LHCN-M2 (cell line): ENCODE measurements around the gene HNRNPA1L2. TPM values are rescaled to one million over a fixed set of nuclear protein-coding genes. Genes with fewer than 3 reads are reported as not detected.
"Not testable (repeated sequence)": the region's sequence is repeated elsewhere in the genome, so short reads cannot be mapped to it uniquely, and the experiment has no call there.

Source experiments
- DNase-seq: peaks from one replicate; pipeline ENCODE4 v3.0.0-alpha.2; 2012; ENCODE audit warnings: low read depth
- polyA plus RNA-seq: library from polyadenylated mRNA; unstranded; fragments of >200 nt; gene quantifications from one replicate; pipeline ENCODE4 v1.2.1, GENCODE V29; 2012; ENCODE audit warnings: missing spikeins
- total RNA-seq: library from RNA; depleted of rRNA; stranded (reverse); fragments of >200 nt; gene quantifications from 2 replicates; pipeline ENCODE4 v1.2.3, GENCODE V29; 2014; rRNA removed

Gene HNRNPA1L2
- 3.1 and 3.3 TPM in 2 replicates for total RNA-seq
- 8.4 TPM for polyA plus RNA-seq

DNA sequence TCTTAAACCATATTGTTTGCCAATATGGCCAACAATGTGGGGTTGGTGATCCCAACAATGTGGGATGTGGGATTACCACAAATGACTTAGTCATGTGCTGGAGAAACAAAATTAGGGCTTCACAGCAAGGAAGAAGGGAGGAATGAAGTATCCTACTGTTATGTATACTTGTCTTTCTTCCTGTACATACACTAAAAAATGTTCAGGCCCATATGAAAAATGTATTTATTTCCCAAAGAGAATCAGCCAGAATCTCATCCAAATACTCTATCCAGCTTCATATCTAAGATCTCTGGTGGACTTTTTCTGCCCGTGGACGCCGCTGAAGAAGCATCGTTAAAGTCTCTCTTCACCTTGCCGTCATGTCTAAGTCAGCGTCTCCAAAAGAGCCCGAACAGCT, at the start of gene HNRNPA1L2:
TSS of gene HNRNPA1L2 (plus strand) at position 301 of the 400 bp plus-strand sequence. CDS start at position 363, 62 bp downstream.
- no peak for DNase-seq

DNA sequence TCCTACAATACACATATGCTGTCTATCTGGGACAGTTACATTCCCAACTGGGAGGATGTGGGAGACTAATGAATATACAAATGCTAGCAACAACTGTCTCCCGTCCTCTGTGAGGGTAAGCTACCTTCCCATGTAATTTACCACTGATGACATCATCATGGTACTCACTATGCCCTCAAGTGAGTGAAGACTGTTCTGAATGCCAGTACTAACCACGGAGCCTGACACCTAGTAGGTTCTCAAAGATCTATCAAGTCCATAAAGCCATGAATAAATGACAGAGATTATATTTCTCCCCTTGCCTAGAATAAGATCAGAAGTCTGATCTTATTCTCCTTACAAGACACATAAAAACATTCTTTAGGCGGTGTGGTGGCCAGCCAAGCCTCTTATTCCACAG, 49.1 kb upstream of the HNRNPA1L2 start:
- DNase-seq: not testable (repeated sequence)

DNA sequence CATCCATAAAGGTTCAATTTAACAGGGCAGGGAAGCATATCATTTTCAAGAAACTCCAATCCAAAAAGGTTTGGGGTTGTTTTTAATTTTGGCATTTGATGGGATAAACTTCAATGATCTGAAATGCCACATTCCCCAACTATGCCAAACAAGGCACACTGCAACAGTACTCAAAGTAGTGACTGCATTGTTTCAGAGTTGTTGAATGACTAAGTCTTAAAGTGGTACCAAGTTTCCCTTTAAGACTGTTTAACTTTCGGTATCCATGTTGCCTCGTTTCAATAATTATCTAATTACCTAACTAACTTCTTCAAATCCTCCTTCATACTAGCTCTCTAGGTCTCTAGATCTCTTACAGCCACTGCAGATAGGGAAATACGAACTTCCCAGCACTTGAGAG, 48.4 kb upstream of the HNRNPA1L2 start:
- DNase-seq: not testable (repeated sequence)

DNA sequence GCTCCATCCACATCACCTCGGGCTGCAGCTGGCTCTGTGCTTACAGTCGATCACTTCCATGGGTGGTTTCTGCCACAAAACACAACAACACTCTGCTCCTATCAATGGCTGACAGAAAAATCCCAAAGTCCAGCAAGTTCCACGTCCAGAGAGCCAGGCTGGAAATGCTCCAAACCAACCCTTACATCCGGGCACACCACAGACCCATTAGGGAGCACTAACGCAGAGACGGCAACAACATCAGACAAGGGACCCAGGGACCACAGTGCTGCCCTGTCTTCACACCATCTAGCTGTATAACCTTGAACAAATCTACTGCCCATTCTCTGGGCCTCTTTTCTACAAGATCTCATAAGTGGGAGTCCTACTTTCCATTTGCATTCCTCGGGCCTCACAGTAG, 47.9 kb upstream of the HNRNPA1L2 start:
- not testable (repeated sequence) for DNase-seq

DNA sequence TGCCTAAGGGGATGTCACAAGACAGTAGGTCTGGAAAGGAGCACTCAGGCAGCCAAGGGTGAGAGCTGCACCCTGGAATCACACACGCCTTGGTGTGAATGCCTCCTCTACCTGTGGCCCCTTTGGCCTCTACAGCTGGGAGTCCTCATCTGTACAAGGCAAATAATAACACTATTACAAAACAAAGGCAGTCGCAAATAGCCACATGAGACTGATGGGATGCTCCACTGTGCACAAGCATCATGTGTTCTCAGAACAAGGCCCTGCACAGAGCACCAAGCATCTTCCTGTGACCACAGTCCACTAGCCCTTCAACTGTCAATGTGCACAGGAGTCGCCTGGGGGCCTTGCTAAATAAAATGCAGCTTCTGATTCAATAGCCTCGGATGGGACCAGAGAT, 44.6 kb upstream of the HNRNPA1L2 start:
- DNase-seq: no peak

DNA sequence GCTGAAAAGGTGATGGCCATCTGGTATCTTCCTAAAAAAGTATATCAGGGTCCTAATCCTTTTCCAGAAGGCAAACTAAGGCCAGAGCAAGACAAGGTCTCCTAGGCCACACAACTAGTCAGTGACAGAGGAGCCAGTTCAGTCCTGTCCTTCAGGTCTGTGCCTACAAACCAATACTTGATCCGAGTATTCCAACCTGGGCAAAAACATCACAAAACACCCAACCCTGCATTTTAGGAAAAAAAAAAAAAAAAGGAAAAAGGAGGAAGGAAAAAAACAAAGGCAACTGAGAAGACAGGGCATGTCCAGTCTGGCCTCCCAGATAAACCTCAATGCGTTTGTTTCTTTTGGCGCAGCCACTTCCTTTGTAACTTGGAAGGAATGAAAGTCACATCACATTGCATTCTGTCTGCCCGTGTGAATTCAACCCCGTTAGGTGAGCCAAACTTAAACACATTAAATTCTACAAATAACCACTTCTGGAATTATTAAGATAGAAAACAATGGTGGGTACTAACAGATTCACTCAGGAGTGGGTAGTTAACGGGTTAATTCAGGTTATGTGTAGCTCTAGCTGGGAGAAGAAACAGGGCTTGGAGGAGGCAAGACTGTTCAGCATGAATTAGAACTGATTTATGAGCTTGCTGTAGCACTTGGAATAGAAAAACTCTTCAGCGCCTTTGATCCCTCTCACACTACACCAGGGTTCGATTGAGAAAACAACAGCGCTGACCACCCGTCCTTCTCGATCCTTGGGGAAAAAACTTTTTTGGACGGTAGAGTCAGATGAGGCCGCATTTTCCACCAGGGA, 43.0 kb upstream of the HNRNPA1L2 start:
- peak; percentile 71 for DNase-seq

DNA sequence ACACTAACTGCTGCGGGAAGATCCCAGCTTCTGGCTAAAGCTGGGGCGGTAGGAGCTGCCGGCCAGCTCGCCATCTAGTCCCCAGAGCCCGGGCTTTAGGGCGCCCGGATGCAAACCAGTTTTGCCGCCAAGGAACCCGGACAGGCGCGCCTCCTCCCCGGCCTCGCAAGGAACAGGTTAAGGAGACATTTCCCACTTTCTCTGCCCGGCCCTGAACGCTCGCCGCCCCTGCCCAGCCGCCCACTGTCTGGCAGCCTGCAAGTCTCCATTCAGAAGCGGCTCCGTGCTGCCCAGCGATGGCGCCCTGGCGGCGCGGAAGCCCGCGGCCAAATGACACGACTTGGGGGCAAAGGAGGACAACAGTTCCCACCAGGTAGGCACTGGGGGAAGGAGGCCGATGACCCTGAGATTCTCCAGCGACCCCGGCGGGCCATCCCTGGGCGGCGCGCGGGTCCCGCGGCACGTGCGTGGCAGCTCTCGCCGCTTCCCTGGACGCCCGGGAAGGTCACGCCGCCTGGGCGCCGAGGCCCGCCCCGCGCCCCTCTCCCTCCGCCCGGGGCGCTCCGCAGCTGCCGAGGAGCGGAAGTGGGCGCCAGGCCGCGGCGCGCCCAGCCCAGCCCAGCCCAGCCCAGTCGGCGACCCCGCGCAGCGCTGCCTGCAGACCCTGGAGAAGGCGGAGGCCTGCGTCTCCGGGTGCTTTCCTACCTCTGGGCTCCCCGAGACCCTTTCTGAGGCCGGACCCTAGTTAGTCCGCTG, 42.2 kb upstream of the HNRNPA1L2 start:
- DNase-seq: peak; percentile 25

DNA sequence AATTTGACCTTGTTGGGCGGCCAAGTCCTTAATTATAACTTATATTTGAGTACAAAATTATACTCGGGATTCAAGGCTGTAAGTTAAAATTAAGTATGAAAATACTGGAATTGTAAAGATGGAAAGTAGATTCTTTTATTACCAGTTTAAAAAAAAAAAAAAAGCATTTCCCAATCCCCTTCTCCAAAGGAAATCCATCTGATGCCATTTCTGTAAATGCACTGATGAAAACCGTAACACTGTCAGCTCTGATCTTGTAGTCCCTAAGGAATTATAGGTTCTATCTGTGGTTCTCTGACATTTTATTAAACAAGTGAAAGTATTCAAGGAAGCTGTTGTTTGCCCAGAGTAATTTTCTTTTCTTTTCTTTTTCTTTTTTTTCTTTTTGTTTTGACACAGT, 41.6 kb upstream of the HNRNPA1L2 start:
- no peak for DNase-seq

DNA sequence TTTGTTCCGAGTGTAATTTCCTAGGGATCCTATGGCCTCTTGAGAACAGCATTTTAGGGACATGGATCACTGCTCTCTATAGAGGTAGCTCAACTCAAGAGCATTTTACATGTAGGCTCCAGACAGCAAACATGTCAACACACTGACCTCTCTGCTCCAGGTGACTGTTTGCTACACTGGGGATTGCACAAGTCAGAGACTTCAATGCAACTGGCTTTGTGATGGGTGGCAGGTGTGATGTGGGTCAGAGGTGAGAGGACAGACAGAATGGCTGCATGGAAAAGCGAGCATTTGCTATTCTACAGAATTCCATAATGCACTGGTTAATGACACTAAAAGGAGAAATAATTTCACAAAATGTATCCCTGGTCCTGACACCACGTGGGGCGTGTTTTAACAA, 38.9 kb upstream of the HNRNPA1L2 start:
- DNase-seq: not testable (repeated sequence)

DNA sequence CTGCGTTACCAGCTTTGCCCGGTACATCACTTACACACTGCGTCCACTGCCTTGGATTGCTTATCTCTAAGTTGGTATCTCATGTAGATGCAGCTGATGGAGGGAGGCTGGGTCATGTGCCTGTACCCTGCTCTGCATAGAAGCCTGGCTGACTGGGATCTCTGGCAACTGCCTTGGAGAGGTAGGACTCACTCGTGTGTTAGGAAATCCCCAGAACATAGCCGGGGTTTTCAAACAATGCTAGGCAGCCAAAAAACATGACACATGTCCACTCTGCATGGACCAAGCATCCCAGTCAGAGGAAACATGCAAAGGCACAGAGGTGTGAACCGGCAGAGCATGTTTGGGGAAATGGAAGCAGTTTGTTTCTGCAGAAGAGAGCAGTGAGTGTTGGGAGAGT, 36.1 kb upstream of the HNRNPA1L2 start:
- not testable (repeated sequence) for DNase-seq

DNA sequence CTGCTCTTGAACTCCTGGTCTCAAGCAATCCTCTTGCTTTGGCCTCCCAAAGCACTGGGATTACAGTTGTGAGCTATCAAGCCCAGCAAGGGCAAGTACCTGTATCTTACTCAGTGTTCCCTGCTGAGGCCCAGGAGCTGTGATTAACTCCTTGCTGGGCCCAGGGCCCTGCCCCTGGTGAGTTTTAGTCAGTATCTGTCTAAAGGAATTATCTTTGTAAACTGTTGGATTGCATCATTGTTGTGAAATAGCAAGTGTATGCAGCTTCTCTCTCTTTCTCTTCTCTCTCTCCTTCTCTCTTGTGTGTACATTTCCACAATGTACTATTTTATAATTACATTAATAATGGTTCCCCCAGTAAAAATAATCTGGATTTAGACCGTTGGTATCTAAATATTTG, 35.4 kb upstream of the HNRNPA1L2 start:
- DNase-seq: not testable (repeated sequence)

DNA sequence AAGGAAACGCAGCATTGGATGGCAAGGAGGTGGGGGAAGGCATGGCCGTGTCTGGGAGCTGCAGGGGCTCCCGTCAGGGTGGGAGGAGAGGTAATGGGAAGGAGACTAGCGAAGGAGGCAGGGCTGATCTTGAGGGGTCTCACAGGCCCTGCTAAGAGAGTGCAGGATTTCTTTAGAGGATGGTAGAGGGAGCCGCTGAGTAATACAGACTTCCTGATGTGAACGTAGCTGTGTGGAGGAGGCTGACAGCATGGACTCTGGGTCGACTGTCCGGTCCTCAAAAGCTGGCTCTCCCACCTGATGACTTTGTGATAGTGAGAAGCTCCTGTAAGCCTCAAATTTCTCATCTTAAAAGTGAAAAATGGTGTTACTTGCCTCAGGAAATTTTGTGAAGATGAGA, 34.0 kb upstream of the HNRNPA1L2 start:
- DNase-seq: not testable (repeated sequence)

DNA sequence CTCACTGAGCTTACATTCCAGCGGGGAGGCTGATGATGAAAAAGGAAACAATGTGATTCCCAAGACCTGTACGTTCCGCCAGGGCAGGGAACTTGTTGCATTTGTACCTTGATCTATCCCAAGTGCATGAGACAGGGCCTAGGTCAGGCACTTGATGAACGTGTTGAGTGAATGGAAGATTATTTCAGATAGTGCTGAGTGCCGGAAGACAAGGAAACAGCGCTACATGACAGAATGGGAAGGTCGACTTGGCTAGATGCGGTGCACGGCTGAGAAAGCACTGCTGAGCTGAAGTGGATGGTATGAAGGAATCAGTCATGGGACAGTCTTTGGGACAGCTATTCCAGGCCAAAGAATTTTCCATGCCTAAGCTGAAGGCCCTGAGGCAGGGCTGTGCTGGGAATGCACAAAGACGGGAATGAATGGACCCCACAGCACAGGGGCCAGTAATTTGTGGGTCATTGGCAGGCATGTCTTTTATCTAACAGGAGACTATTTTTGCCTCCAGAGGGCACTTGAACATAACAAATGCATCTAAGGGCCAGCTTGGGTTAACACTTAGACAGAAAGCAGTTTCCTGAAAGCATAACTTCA, 33.1 kb upstream of the HNRNPA1L2 start:
- peak; percentile 42 for DNase-seq

DNA sequence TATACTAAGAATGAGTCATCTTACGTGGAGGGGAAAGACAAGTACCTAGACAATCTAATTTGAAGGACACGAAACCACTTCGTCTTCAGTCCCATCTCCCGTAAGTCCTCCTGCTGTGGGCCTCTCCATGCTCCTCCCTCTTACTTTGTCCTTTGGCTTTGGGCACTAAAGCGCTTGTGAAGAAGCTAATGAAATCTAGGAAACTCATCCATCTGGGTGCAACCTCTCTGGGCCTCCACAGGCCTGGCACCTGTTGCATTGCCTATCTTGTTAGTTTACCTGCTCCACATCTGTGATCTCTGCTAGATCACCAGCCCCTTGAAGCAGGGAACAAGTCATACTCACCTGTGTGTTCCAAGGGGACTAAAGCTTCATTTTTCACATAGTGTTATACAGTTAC, 32.1 kb upstream of the HNRNPA1L2 start:
- DNase-seq: not testable (repeated sequence)

DNA sequence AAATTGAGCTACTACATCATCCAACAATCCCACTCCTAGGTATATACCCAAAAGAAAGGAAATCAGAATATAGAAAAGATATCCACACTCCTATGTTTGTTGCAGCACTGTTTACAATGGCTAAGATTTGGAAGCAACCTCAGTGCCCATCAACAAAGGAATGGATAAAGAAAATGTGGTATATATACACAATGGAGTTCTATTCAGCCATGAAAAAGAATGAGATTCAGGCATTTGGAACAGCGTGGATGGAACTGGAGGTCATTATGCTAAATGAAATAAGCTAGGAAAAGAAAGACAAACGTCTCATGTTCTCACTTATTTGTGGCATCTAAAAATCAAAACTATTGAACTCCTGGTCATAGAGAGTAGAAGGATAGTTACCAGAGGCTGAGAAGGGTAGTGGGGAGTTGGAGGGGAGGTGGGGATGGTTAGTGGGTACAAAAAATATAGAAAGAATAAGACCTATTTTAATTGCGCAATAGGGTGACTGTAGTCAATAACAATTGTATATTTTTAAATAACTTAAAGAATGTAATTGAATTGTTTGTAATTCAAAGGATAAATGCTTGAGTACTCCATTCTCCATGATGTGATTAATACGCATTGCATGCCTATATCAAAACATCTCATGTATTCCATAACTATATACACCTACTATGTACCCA, 27.0 kb upstream of the HNRNPA1L2 start:
- no peak for DNase-seq

DNA sequence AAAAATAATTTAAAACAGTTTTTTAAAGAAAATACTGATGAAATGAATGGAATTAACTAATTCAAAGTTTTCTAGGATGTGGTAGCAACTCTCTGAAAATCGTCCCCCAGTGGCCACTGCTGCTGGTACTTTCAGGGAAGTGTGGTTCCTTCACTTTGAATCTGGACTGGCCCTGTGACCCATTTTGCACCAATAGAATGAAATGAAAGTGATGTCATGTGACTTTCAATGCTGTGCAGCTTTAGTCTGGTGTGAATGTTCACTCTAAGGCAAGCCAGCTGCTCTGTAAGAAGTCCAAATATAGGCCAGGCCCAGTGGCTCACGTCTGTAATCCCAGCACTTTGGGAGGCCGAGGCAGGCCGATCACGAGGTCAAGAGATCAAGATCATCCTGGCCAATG, 26.4 kb upstream of the HNRNPA1L2 start:
- peak; percentile 28 for DNase-seq

DNA sequence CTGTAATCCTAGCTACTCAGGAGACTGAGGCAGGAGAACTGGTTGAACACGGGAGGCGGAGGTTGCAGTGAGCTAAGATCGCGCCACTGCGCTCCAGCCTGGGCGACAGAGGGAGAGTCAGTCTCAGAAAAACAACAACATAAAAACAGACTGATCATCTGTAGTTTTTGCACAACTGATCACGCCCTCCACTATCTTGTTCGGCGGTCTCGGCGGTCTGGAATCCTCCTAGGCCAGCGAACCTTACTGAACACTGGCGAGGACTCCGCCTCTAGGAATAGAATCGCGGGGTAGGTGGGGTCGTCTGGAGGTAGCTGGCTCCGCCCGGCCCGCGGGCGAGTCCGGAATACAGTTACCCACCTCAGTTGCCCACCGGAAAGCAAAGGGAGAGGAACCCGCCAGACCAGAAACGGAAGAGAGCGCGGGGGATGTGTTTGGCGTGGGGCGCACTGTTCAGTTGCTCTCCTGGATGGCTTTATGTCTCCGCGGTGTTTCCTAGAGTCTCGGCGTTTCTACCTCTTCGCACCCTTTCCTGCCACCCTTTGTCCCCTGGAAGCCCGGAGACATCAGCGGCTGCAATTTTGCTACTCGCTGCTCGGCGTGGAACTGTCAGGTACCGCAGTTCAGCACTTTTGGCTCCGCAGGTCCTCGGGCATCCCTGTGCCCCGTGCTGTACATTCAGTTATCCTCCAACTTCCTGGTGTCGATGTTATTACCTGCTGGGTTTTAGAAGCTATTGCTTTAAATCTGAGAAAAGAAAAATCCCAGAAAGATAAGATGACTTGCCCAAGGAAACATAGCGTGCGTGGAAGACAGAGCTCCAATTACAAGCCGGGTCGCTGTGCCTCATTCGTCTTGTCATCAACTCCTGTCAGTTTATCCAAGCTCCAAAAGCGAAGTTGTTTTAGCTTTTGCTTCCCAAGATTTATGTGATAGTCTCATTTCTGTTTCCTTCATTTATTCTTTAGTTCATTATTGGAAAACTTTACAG, 24.9 kb upstream of the HNRNPA1L2 start:
- peak; percentile 84 for DNase-seq

DNA sequence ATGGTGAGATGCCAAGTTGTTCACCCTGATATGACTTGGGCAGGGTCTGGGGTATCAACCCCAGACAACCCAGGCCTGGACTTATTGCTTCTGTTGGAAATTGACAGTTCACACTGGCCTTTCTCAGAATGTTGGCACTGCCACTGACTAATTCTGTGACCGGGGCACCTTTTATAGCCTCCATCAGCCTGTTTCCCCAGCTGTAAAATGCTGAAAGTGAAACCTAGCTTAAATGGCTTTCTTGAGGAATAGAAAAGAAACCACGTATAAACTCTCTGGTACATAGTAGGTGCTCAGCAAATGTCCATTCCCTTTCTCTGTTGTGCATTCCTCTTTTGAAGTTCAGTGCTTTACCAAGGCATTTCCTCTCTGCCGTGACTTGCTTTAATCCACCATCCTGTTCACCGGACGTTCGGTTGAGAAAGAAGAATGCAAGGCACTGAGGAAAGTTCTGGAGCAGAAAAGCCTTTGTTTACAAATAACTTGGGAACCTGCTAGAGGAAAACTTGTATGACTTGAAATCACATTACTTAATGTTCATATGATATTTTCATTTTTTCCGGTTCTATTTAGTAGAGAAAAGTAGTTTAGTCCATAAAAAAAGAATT, 11.0 kb upstream of the HNRNPA1L2 start:
- not testable (repeated sequence) for DNase-seq

DNA sequence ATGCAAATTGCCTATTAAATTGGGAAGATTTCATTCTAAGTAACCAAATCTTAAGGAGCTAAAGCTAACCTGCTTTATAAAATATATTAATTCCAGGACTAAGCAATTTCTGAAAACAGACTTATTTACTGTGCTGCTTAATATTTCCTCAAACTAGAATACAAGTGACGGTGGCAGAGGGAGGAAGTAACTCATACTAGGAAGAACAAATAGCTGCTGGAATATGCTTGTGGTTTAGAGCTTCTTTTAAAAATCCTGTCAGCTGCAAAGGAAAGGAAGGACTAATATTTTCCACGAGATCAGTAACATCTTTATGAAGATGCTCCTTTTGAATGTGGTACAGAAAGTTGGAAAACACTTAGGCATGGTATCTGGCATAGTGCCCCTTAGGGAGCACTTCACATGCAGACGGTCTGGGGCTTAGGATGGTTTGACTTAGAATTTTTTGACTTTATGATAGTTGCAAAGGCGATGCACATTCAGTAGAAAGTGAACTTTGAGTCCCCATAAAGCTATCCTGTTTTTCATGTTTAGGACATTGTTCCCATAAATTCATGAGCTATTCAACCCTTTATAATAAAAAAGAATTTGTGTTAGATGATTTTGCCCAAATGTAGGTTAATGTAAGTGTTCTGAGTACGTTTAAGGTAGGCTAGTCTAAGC, 3.4 kb upstream of the HNRNPA1L2 start:
- DNase-seq: no peak
